ENCODE measurements around the gene KERA.

KERA gene

GRCh38 chr12:91073426-91073825, 15.6 kb upstream of the KERA start:
- no peak overlapping the region for H3K27ac ChIP-seq
- no peak for TF ChIP-seq CTCF (conservative IDR thresholded peaks at IDR 0.05)

- TF ChIP-seq CTCF (conservative IDR thresholded peaks at IDR 0.05), result no peak
- H3K27ac ChIP-seq, result no peak overlapping the region
Observed at GRCh38 chr12:91072931-91073330, 15.1 kb upstream of the KERA start.

- TF ChIP-seq CTCF (conservative IDR thresholded peaks at IDR 0.05), result no peak
- H3K27ac ChIP-seq, result no peak overlapping the region
Observed at GRCh38 chr12:91070936-91071335, 13.1 kb upstream of the KERA start.

GRCh38 chr12:91065396-91065795, 7.6 kb upstream of the KERA start:
- H3K27ac ChIP-seq, result no peak overlapping the region
- TF ChIP-seq CTCF (conservative IDR thresholded peaks at IDR 0.05), result no peak

GRCh38 chr12:91064640-91065039, 6.8 kb upstream of the KERA start:
- TF ChIP-seq CTCF (conservative IDR thresholded peaks at IDR 0.05), result no peak
- H3K27ac ChIP-seq, result peak overlapping the region; percentile 35

- no peak overlapping the region for H3K27ac ChIP-seq
- no peak for TF ChIP-seq CTCF (conservative IDR thresholded peaks at IDR 0.05)
Observed at GRCh38 chr12:91061091-91061490, 3.3 kb upstream of the KERA start.

GRCh38 chr12:91059211-91059610, 1.4 kb upstream of the KERA start:
- no peak overlapping the region for H3K27ac ChIP-seq
- TF ChIP-seq CTCF (conservative IDR thresholded peaks at IDR 0.05), result no peak

- no peak overlapping the region for H3K27ac ChIP-seq
- no peak for TF ChIP-seq CTCF (conservative IDR thresholded peaks at IDR 0.05)
Observed at GRCh38 chr12:91058786-91059185, 962 bp upstream of the KERA start.

Data from VCaP (cell line).